K562 (cell line): ENCODE data around the gene TMA16. TPM values are rescaled to one million over a fixed set of nuclear protein-coding genes. Genes with fewer than 3 reads are reported as not detected.

Experiments used
- CHD1 ChIP-seq: fragments of 200-600 bp; sonication (generic); IDR thresholded peaks from one replicate; pipeline ENCODE4 v1.6.1; 2012; ENCODE audit warnings: mild to moderate bottlenecking, moderate library complexity, low read length, inconsistent platforms
- DPF2 ChIP-seq: fragments of 450-650 bp; IDR thresholded peaks from 2 replicates; pipeline ENCODE4 v1.6.1; 2016
- E2F8 ChIP-seq: fragments of 450-650 bp; IDR thresholded peaks from 2 replicates; pipeline ENCODE4 v1.7.1; 2018; ENCODE audit warnings: mild to moderate bottlenecking, low read depth; ENCODE audit not compliant: partially characterized antibody
- FOXM1 ChIP-seq, 2 experiments: fragments of 450-650 bp in 1 of 2; sonication (generic) in 1 of 2; formaldehyde crosslinking in 1 of 2; IDR thresholded peaks; 2 replicates each; pipeline versions ENCODE4 v1.6.1 to v1.9.0; 2017 to 2022; ENCODE audit warnings: low read depth in 2 of 2, mild to moderate bottlenecking in 2 of 2, missing genetic modification reagents in 1 of 2, moderate library complexity in 1 of 2
- PBX2 ChIP-seq, 2 experiments: IDR thresholded peaks in 1 of 2; conservative IDR thresholded peaks in 1 of 2; 2 replicates each; pipeline ENCODE4 v1.6.1; 2016; ENCODE audit warnings: low read depth in 2 of 2, mild to moderate bottlenecking in 1 of 2, missing compliant biosample characterization in 1 of 2, missing genetic modification characterization in 1 of 2, moderate library complexity in 1 of 2
- PPARD ChIP-seq: fragments of 250-450 bp; sonication (Bioruptor Pico); IDR thresholded peaks from 2 replicates; pipeline ENCODE4 v1.8.0; 2022; ENCODE audit warnings: inconsistent platforms, mild to moderate bottlenecking, moderate library complexity
- SP2 ChIP-seq: IDR thresholded peaks from 2 replicates; pipeline ENCODE4 v1.6.1; 2011; ENCODE audit warnings: mild to moderate bottlenecking, low read depth, low read length, moderate library complexity; ENCODE audit not compliant: poor library complexity, severe bottlenecking; ENCODE audit errors: extremely low read depth
- TSHZ1 ChIP-seq: fragments of 250-450 bp; sonication (Bioruptor Pico); IDR thresholded peaks from 2 replicates; pipeline ENCODE4 v1.4.0; 2020; ENCODE audit warnings: mild to moderate bottlenecking, moderate library complexity
- VEZF1 ChIP-seq: fragments of 200-800 bp; sonication (Bioruptor generic); IDR thresholded peaks from 2 replicates; pipeline ENCODE4 v1.6.1; 2017; ENCODE audit warnings: missing genetic modification characterization, missing compliant biosample characterization
- WHSC1 ChIP-seq: IDR thresholded peaks from one replicate; pipeline ENCODE4 v1.6.1; 2012; ENCODE audit warnings: low read length, control low read depth, inconsistent platforms
- ZNF696 ChIP-seq: fragments of 250-450 bp; sonication (Bioruptor Pico); conservative IDR thresholded peaks from 2 replicates; pipeline ENCODE4 v1.4.0; 2020; ENCODE audit warnings: mild to moderate bottlenecking, moderate library complexity
- polyA plus RNA-seq, 8 experiments: library from polyadenylated mRNA; depleted of rRNA in 4 of 8; stranded (reverse) in 5 of 8; unstranded in 3 of 8; fragments of >200 nt; fragmentation: Nextera tagmentation in 2 of 8; fragmentation: Illumina TruSeq in 1 of 8; extraction: Ambion mirVana in 2 of 8; extraction: Trizol in 1 of 8; gene quantifications; 2 replicates each; pipeline versions ENCODE4 v1.2.1 to v1.2.3, GENCODE V29; 2011 to 2014; ENCODE audit warnings: inconsistent platforms in 1 of 8, missing spikeins in 1 of 8
- total RNA-seq, 7 experiments: library from RNA; depleted of rRNA in 6 of 7; stranded (reverse); fragments of >200 nt in 6 of 7; fragmentation: Illumina TruSeq in 2 of 7; extraction: Trizol in 2 of 7; gene quantifications; 2 replicates each; pipeline versions ENCODE4 v1.2.1 to v1.2.3, GENCODE V29; 2011 to 2021; ENCODE audit warnings: low replicate concordance in 1 of 7

TMA16 gene
- total and polyA plus RNA-seq, 9 of the 15 experiments (the other 6 are each of a cell fraction or from before 2014, with no cell fraction given): 27.7 to 74.8 (median 66.6) TPM

GRCh38 chr4:163494360-163495241 is at the start of gene TMA16 (continued):
- TF ChIP-seq SP2: no peak
- no peak for TF ChIP-seq ZNF696 (CRISPR knock-in tag)
- no peak for TF ChIP-seq PPARD (CRISPR knock-in tag)
- peak; percentile 39 for TF ChIP-seq CHD1
- TF ChIP-seq FOXM1 (IDR thresholded peaks at IDR 0.05; ENCODE audit: low read depth): peak; percentile 52
- TF ChIP-seq FOXM1 (CRISPR knock-in tag; IDR thresholded peaks at IDR 0.05; ENCODE audit: low read depth): peak; percentile 39; the same call in 1 of the 2 replicates
- TF ChIP-seq WHSC1: no peak
- peak; percentile 85 for TF ChIP-seq E2F8
- 0 out of 2 replicates have a peak, but pooled peaks have one; percentile 7 for TF ChIP-seq DPF2
- TF ChIP-seq PBX2 (CRISPR knock-in tag; IDR thresholded peaks at IDR 0.05; ENCODE audit: low read depth): no peak
- no peak for TF ChIP-seq PBX2 (tag; conservative IDR thresholded peaks at IDR 0.05; ENCODE audit: low read depth)
- no peak for TF ChIP-seq TSHZ1 (CRISPR knock-in tag)
- TF ChIP-seq VEZF1 (CRISPR knock-in tag): peak; percentile 49
